Endothelial cell of umbilical vein (primary cell): ENCODE results near the gene IL3. TPM values are rescaled to one million over a fixed set of nuclear protein-coding genes. Genes with fewer than 3 reads are reported as not detected.

ENCODE experiments used
- BruUV-seq: library from RNA; stranded (reverse); fragments of 400-500 nt; replicated peaks from 2 replicates; lab custom pipeline; 2021; lab: Mats Ljungman, UMichigan
- CTCF ChIA-PET: fragments of 300-600, 350-600 bp; sonication (Branson Sonifier 250); formaldehyde crosslinking; loops from one replicate; lab custom pipeline; 2021; ENCODE audit warnings: antibody characterized with exemption, inconsistent platforms; lab: Charles Lee
- POLR2A ChIA-PET: fragments of 300-600, 350-600 bp; sonication (Branson Sonifier 250); formaldehyde crosslinking; loops from one replicate; lab custom pipeline; 2021; ENCODE audit warnings: antibody characterized with exemption, inconsistent platforms; lab: Charles Lee
- DNase-seq: peaks from one replicate; pipeline ENCODE4 v3.0.0-alpha.2; 2011; ENCODE audit warnings: low read depth, low spot score
- FAIRE-seq: peaks from 2 replicates; lab custom pipeline; 2011; peaks lifted over from hg19 to GRCh38; lab: Jason Lieb, UNC
- H2AFZ ChIP-seq: 2 replicates; pipeline ENCODE4 v1.6.0; 2012; ENCODE audit warnings: low read depth, low read length, control low read depth, inconsistent platforms
- H3K27ac ChIP-seq: 2 replicates; pipeline ENCODE4 v1.5.1; 2011; ENCODE audit warnings: low read depth, mild to moderate bottlenecking, control low read depth, low read length, moderate library complexity; ENCODE audit not compliant: insufficient read depth
- H3K27me3 ChIP-seq, 2 experiments: 2 replicates each; pipeline versions ENCODE4 v1.6.0 to v1.6.1; 2011; ENCODE audit warnings: low read length in 2 of 2, mixed read lengths in 1 of 2; ENCODE audit not compliant: control insufficient read depth in 2 of 2, insufficient read depth in 2 of 2
- H3K36me3 ChIP-seq, 2 experiments: 2 replicates in 1 of 2; 3 replicates in 1 of 2; pipeline ENCODE4 v1.5.1; 2011; ENCODE audit warnings: low read length in 2 of 2, mild to moderate bottlenecking in 1 of 2, moderate library complexity in 1 of 2; ENCODE audit not compliant: control insufficient read depth in 2 of 2, insufficient read depth in 2 of 2; ENCODE audit errors: extremely low read depth in 1 of 2
- H3K4me1 ChIP-seq: 3 replicates; pipeline ENCODE4 v1.5.1; 2011; ENCODE audit warnings: mild to moderate bottlenecking, low read length; ENCODE audit not compliant: control insufficient read depth, insufficient read depth; ENCODE audit errors: extremely low read depth
- H3K4me2 ChIP-seq: 2 replicates; pipeline ENCODE4 v1.6.1; 2011; ENCODE audit warnings: low read length, control low read depth, mixed read lengths; ENCODE audit not compliant: insufficient read depth
- H3K4me3 ChIP-seq, 3 experiments: fragments of 200-600 bp in 1 of 3; sonication (generic), shearing (Covaris generic) in 1 of 3; replicated peaks in 1 of 3; 2 replicates each; pipeline ENCODE4 v1.5.1; 2011 to 2016; ENCODE audit warnings: control low read depth in 3 of 3, low read length in 3 of 3, mild to moderate bottlenecking in 2 of 3, inconsistent platforms in 1 of 3, low read depth in 1 of 3, moderate library complexity in 1 of 3; ENCODE audit not compliant: insufficient read depth in 1 of 3
- H3K79me2 ChIP-seq: 2 replicates; pipeline ENCODE4 v1.6.0; 2012; ENCODE audit warnings: low read length, inconsistent platforms; ENCODE audit not compliant: control insufficient read depth, insufficient read depth
- H3K9ac ChIP-seq: replicated peaks from 2 replicates; pipeline ENCODE3; 2011; ENCODE audit warnings: low read length, control low read depth; ENCODE audit not compliant: insufficient read depth; ENCODE audit errors: extremely low read depth
- H3K9me1 ChIP-seq: replicated peaks from 3 replicates; pipeline ENCODE4 v1.6.0; 2011; ENCODE audit warnings: mild to moderate bottlenecking, low read length; ENCODE audit not compliant: control insufficient read depth, insufficient read depth; ENCODE audit errors: extremely low read depth
- H3K9me3 ChIP-seq: replicated peaks from 2 replicates; pipeline ENCODE4 v1.5.1; 2012; ENCODE audit warnings: low read length, inconsistent platforms; ENCODE audit not compliant: control insufficient read depth, insufficient read depth
- H4K20me1 ChIP-seq: replicated peaks from 2 replicates; pipeline ENCODE3; 2011; ENCODE audit warnings: mild to moderate bottlenecking, low read length; ENCODE audit not compliant: control insufficient read depth, insufficient read depth; ENCODE audit errors: extremely low read depth
- CTCF ChIP-seq, 2 donors: IDR thresholded peaks; 1 replicate in 1 of 2; 2 replicates in 1 of 2; pipeline ENCODE4 v1.5.1; 2011; ENCODE audit warnings: low read length in 2 of 2, mild to moderate bottlenecking in 2 of 2, moderate library complexity in 2 of 2, control low read depth in 1 of 2, inconsistent platforms in 1 of 2, low read depth in 1 of 2; ENCODE audit not compliant: insufficient read depth in 1 of 2; ENCODE audit errors: extremely low read depth in 1 of 2
- EZH2 ChIP-seq: IDR thresholded peaks from 2 replicates; pipeline ENCODE4 v1.6.1; 2012; ENCODE audit warnings: borderline replicate concordance, low read depth, mild to moderate bottlenecking, moderate library complexity, low read length, inconsistent platforms; ENCODE audit not compliant: severe bottlenecking
- FOS ChIP-seq: IDR thresholded peaks from 2 replicates; pipeline ENCODE4 v1.6.1; 2011; ENCODE audit warnings: mild to moderate bottlenecking, low read length, moderate library complexity, borderline replicate concordance; ENCODE audit not compliant: insufficient read depth
- GATA2 ChIP-seq: IDR thresholded peaks from 2 replicates; pipeline ENCODE4 v1.7.0; 2011; ENCODE audit warnings: low read depth, mild to moderate bottlenecking, moderate library complexity, mixed read lengths, low read length; ENCODE audit not compliant: insufficient read length, insufficient read depth
- JUN ChIP-seq: IDR thresholded peaks from 2 replicates; pipeline ENCODE4 v1.6.1; 2011; ENCODE audit warnings: borderline replicate concordance, low read depth; ENCODE audit not compliant: insufficient read length, insufficient read depth
- MAX ChIP-seq: IDR thresholded peaks from 2 replicates; pipeline ENCODE4 v1.6.1; 2011; ENCODE audit not compliant: insufficient read depth, insufficient read length
- MYC ChIP-seq: IDR thresholded peaks from one replicate; pipeline ENCODE4 v1.6.1; 2011; ENCODE audit warnings: mild to moderate bottlenecking, low read depth, low read length
- POLR2A ChIP-seq: IDR thresholded peaks from 2 replicates; pipeline ENCODE4 v1.6.1; 2012; ENCODE audit warnings: low read depth, mild to moderate bottlenecking, control low read depth, low read length
- POLR2AphosphoS5 ChIP-seq: IDR thresholded peaks from 2 replicates; pipeline ENCODE4 v1.6.1; 2012; ENCODE audit warnings: low read depth, mild to moderate bottlenecking, control low read depth, low read length, moderate library complexity; ENCODE audit not compliant: insufficient read depth
- dilution Hi-C: fragments of 300-500 bp; cut with MboI; formaldehyde crosslinking; loops from one replicate; pipeline ENCODE4 v1.15.0; 2019; ENCODE audit warnings: low sequenced_read_pairs; ENCODE audit not compliant: extremely low pct_ligation_motif_present
- intact Hi-C: fragments of 100-400 bp; cut with micrococcal nuclease; formaldehyde crosslinking; loops from one replicate; pipeline ENCODE4 v1.10.0; 2022
- polyA plus RNA-seq, 4 experiments: library from polyadenylated mRNA; depleted of rRNA in 3 of 4; stranded (reverse) in 3 of 4; unstranded in 1 of 4; fragments of >200 nt; gene quantifications; 2 replicates each; pipeline versions ENCODE4 v1.2.1 to v1.2.3, GENCODE V29; 2011 to 2012; ENCODE audit warnings: missing spikeins in 1 of 4
- total RNA-seq: library from RNA; stranded (reverse); gene quantifications from 2 replicates; pipeline ENCODE4 v1.2.3, GENCODE V29; 2021

Gene IL3
- total and polyA plus RNA-seq, 2 donors (not counting 3 experiments of a cell fraction or from before 2014, with no cell fraction given): not detected

GRCh38 chr5:132069561-132069960 is 9.1 kb downstream of the IL3 start:
- H3K4me3 ChIP-seq: no peak overlapping the region
- no TSS peak for BruUV-seq
- CTCF ChIA-PET: interaction anchor here (1.8 kb wide), 1 partner anchor 65 kb away, joined by 6 read pairs; no protein-coding TSS in a partner anchor
- H3K36me3 ChIP-seq: no peaks in the 10 kb centered on the region
- dilution Hi-C loops (no loop called here), intact Hi-C loops (no loop called here)
- no peaks in the 10 kb centered on the region for H3K9me3 ChIP-seq
- TF ChIP-seq POLR2AphosphoS5 (no peak), CTCF (IDR thresholded peaks at IDR 0.05; ENCODE audit: extremely low read depth in 1 of 2, insufficient read depth in 1 of 2, low read depth in 1 of 2, low read length in 2 of 2) (no peak), JUN (no peak), GATA2 (no peak), EZH2 (no peak), MAX (no peak), POLR2A (no peak), FOS (no peak), MYC (no peak)
- no peaks in the 10 kb centered on the region for H4K20me1 ChIP-seq
- no peak overlapping the region for H3K9ac ChIP-seq
- POLR2A ChIA-PET: no interaction called here
- H3K9me1 ChIP-seq: no peaks in the 10 kb centered on the region
- H3K79me2 ChIP-seq: no peaks in the 10 kb centered on the region
- FAIRE-seq: no peak
- H3K27me3 ChIP-seq: no peaks in the 10 kb centered on the region
- DNase-seq: no peak
- no peak overlapping the region for H3K27ac ChIP-seq
- no peak overlapping the region for H2AFZ ChIP-seq
- H3K4me2 ChIP-seq: no peak overlapping the region
- H3K4me1 ChIP-seq: peaks cover 26% of the 10 kb centered on the region
